GM15510 (cell line): ENCODE measurements around the gene DPP10.

Experiments
- POLR2A ChIP-seq: IDR thresholded peaks from 3 replicates; pipeline ENCODE4 v1.6.1; 2011; ENCODE audit warnings: borderline replicate concordance; ENCODE audit not compliant: insufficient read length; ENCODE audit errors: extremely low read depth

Gene DPP10

GRCh38 chr2:115034801-115035200 lies 592.4 kb downstream of the DPP10 start:
- no peak for TF ChIP-seq POLR2A

- no peak for TF ChIP-seq POLR2A
These were observed 594.4 kb downstream of the DPP10 start for GRCh38 chr2:115036818-115037217.

- TF ChIP-seq POLR2A, result no peak
These were observed 615.0 kb downstream of the DPP10 start for GRCh38 chr2:115057473-115057872.

GRCh38 chr2:115070002-115070401 lies 627.6 kb downstream of the DPP10 start:
- no peak for TF ChIP-seq POLR2A

GRCh38 chr2:115071534-115071933 lies 629.1 kb downstream of the DPP10 start:
- TF ChIP-seq POLR2A, result no peak

- TF ChIP-seq POLR2A, result no peak
These were observed 633.4 kb downstream of the DPP10 start for GRCh38 chr2:115075800-115076199.

GRCh38 chr2:115077626-115078025 lies 635.2 kb downstream of the DPP10 start:
- no peak for TF ChIP-seq POLR2A

GRCh38 chr2:115083225-115083624 lies 640.8 kb downstream of the DPP10 start:
- no peak for TF ChIP-seq POLR2A

- no peak for TF ChIP-seq POLR2A
These were observed 641.3 kb downstream of the DPP10 start for GRCh38 chr2:115083711-115084110.

- no peak for TF ChIP-seq POLR2A
These were observed 642.0 kb downstream of the DPP10 start for GRCh38 chr2:115084446-115084845.

- TF ChIP-seq POLR2A, result no peak
These were observed 652.0 kb downstream of the DPP10 start for GRCh38 chr2:115094441-115094840.

GRCh38 chr2:115105966-115106365 lies 663.5 kb downstream of the DPP10 start:
- TF ChIP-seq POLR2A, result no peak

- TF ChIP-seq POLR2A, result no peak
These were observed 672.7 kb downstream of the DPP10 start for GRCh38 chr2:115115135-115115534.

- no peak for TF ChIP-seq POLR2A
These were observed 675.9 kb downstream of the DPP10 start for GRCh38 chr2:115118306-115118705.

- TF ChIP-seq POLR2A, result no peak
These were observed 676.6 kb downstream of the DPP10 start for GRCh38 chr2:115119086-115119485.

- no peak for TF ChIP-seq POLR2A
These were observed 680.3 kb downstream of the DPP10 start for GRCh38 chr2:115122701-115123100.

GRCh38 chr2:115124817-115125216 lies 682.4 kb downstream of the DPP10 start:
- TF ChIP-seq POLR2A, result no peak
